Common myeloid progenitor, CD34-positive (primary cell): ENCODE data around the gene ADAMTS17.

Experiments
- CTCF ChIA-PET: fragments of 350-600 bp; sonication (Branson Sonifier 250); formaldehyde crosslinking; loops from one replicate; lab custom pipeline; 2021; ENCODE audit warnings: antibody characterized with exemption; lab: Charles Lee
- POLR2A ChIA-PET: fragments of 350-600 bp; sonication (Branson Sonifier 250); formaldehyde crosslinking; loops from one replicate; lab custom pipeline; 2021; ENCODE audit warnings: antibody characterized with exemption; lab: Charles Lee
- DNase-seq, 3 donors: peaks; one replicate each; pipeline versions ENCODE4 v3.0.0 to v3.0.0-alpha.2; 2013
- H3K27ac ChIP-seq, 2 experiments: 1 replicate in 1 of 2; 2 replicates in 1 of 2; pipeline ENCODE4 v1.7.0; 2013; ENCODE audit warnings: inconsistent platforms in 2 of 2, low read length in 2 of 2, mild to moderate bottlenecking in 2 of 2, low read depth in 1 of 2, moderate library complexity in 1 of 2; ENCODE audit not compliant: severe bottlenecking in 2 of 2, insufficient read depth in 1 of 2, poor library complexity in 1 of 2
- H3K27me3 ChIP-seq, 5 experiments: replicated peaks in 2 of 5; 1 replicate in 3 of 5; 2 replicates in 2 of 5; pipeline versions ENCODE4 v1.6.1 to v1.7.0; 2013; ENCODE audit warnings: low read length in 4 of 5, mild to moderate bottlenecking in 2 of 5, moderate library complexity in 2 of 5, inconsistent platforms in 1 of 5; ENCODE audit not compliant: insufficient read depth in 5 of 5, control insufficient read depth in 4 of 5
- H3K36me3 ChIP-seq, 4 experiments: 1 replicate in 2 of 4; 2 replicates in 2 of 4; pipeline versions ENCODE4 v1.6.1 to v1.7.0; 2013; ENCODE audit warnings: low read length in 3 of 4, control low read depth in 1 of 4, mild to moderate bottlenecking in 1 of 4; ENCODE audit not compliant: control insufficient read depth in 4 of 4, insufficient read depth in 4 of 4
- H3K4me1 ChIP-seq, 4 experiments: 1 replicate in 3 of 4; 2 replicates in 1 of 4; pipeline versions ENCODE4 v1.6.1 to v1.7.1; 2013; ENCODE audit warnings: low read length in 3 of 4, mild to moderate bottlenecking in 3 of 4, control low read depth in 1 of 4, inconsistent platforms in 1 of 4, moderate library complexity in 1 of 4; ENCODE audit not compliant: control insufficient read depth in 4 of 4, insufficient read depth in 4 of 4; ENCODE audit errors: control extremely low read depth in 1 of 4
- H3K4me3 ChIP-seq, 7 experiments: 1 replicate in 4 of 7; 2 replicates in 3 of 7; pipeline versions ENCODE4 v1.5.1 to v1.7.0; 2013; ENCODE audit warnings: mild to moderate bottlenecking in 7 of 7, low read length in 6 of 7, moderate library complexity in 6 of 7, inconsistent platforms in 2 of 7, low read depth in 2 of 7, control low read depth in 1 of 7; ENCODE audit not compliant: insufficient read depth in 4 of 7, control insufficient read depth in 1 of 7; ENCODE audit errors: extremely low read depth in 1 of 7
- H3K9me3 ChIP-seq, 5 experiments: 1 replicate in 4 of 5; 2 replicates in 1 of 5; pipeline versions ENCODE4 v1.6.1 to v1.7.1; 2013; ENCODE audit warnings: low read length in 4 of 5, mild to moderate bottlenecking in 2 of 5, inconsistent platforms in 1 of 5, low read depth in 1 of 5, moderate library complexity in 1 of 5; ENCODE audit not compliant: control insufficient read depth in 4 of 5, insufficient read depth in 2 of 5; ENCODE audit errors: control extremely low read depth in 1 of 5
- WGBS: methylation state at CpG from one replicate; pipeline ENCODE4 v1.1.5; 2013; ENCODE audit not compliant: insufficient coverage; 5-methylcytosine and 5-hydroxymethylcytosine counted together

The ADAMTS17 gene

GRCh38 chr15:100244796-100245486 is 96.8 kb downstream of the ADAMTS17 start:
- Histone ChIP-seq H3K4me3 (no peak overlapping the region), H3K27me3 (no peaks in the 10 kb centered on the region), H3K9me3 (peaks cover 0 to 4% (median 0%) of the 10 kb centered on the region in 5 experiments), H3K4me1 (no peaks in the 10 kb centered on the region), H3K27ac (no peak overlapping the region), H3K36me3 (no peaks in the 10 kb centered on the region)
- POLR2A ChIA-PET, result no interaction called here
- no peak for DNase-seq
- WGBS, result 94% methylated on average over 9 of the region's 10 CpGs
- CTCF ChIA-PET, result no interaction called here

- H3K27ac ChIP-seq, result no peak overlapping the region
- CTCF ChIA-PET, result no interaction called here
- WGBS, result 100% methylated on average over 1 of the region's 2 CpGs
- POLR2A ChIA-PET, result no interaction called here
- H3K36me3 ChIP-seq, result no peaks in the 10 kb centered on the region
- no peaks in the 10 kb centered on the region for H3K27me3 ChIP-seq
- H3K4me3 ChIP-seq, result no peak overlapping the region
- peaks cover 0 to 4% (median 0%) of the 10 kb centered on the region in 5 experiments for H3K9me3 ChIP-seq
- H3K4me1 ChIP-seq, result no peaks in the 10 kb centered on the region
- no peak for DNase-seq
Measured at GRCh38 chr15:100242989-100243388, 98.8 kb downstream of the ADAMTS17 start.

GRCh38 chr15:100241572-100242482 is 99.9 kb downstream of the ADAMTS17 start:
- H3K4me1 ChIP-seq, result no peaks in the 10 kb centered on the region
- H3K9me3 ChIP-seq, result peaks cover 0 to 4% (median 0%) of the 10 kb centered on the region in 5 experiments
- H3K27ac ChIP-seq, result no peak overlapping the region
- ChIA-PET POLR2A (no interaction called here), CTCF (no interaction called here)
- no peak overlapping the region for H3K4me3 ChIP-seq
- H3K27me3 ChIP-seq, result no peaks in the 10 kb centered on the region
- no peak for DNase-seq
- H3K36me3 ChIP-seq, result no peaks in the 10 kb centered on the region
- 90% methylated on average over 18 of the region's 20 CpGs for WGBS

GRCh38 chr15:100236981-100237720 is 104.6 kb downstream of the ADAMTS17 start:
- Histone ChIP-seq H3K4me1 (no peaks in the 10 kb centered on the region), H3K9me3 (peaks cover 0 to 2% (median 0%) of the 10 kb centered on the region in 5 experiments), H3K27ac (no peak overlapping the region), H3K27me3 (peaks cover 0 to 8% (median 0%) of the 10 kb centered on the region in 5 experiments), H3K36me3 (no peaks in the 10 kb centered on the region), H3K4me3 (no peak overlapping the region)
- ChIA-PET CTCF (no interaction called here), POLR2A (no interaction called here)
- DNase-seq, result no peak
- 83% methylated on average over 14 of the region's 15 CpGs for WGBS

GRCh38 chr15:100235030-100235617 is 106.7 kb downstream of the ADAMTS17 start:
- Histone ChIP-seq H3K27ac (no peak overlapping the region), H3K9me3 (no peaks in the 10 kb centered on the region), H3K4me3 (no peak overlapping the region), H3K4me1 (no peaks in the 10 kb centered on the region), H3K36me3 (no peaks in the 10 kb centered on the region), H3K27me3 (peaks cover 0 to 8% (median 0%) of the 10 kb centered on the region in 5 experiments)
- DNase-seq, result no peak
- 60% methylated on average over 15 of the region's 15 CpGs for WGBS
- ChIA-PET POLR2A (no interaction called here), CTCF (no interaction called here)

GRCh38 chr15:100234158-100235029 is 107.4 kb downstream of the ADAMTS17 start:
- no peaks in the 10 kb centered on the region for H3K4me1 ChIP-seq
- H3K9me3 ChIP-seq, result no peaks in the 10 kb centered on the region
- no peak overlapping the region for H3K4me3 ChIP-seq
- H3K36me3 ChIP-seq, result no peaks in the 10 kb centered on the region
- ChIA-PET CTCF (no interaction called here), POLR2A (no interaction called here)
- H3K27me3 ChIP-seq, result peaks cover 0 to 8% (median 0%) of the 10 kb centered on the region in 5 experiments
- H3K27ac ChIP-seq, result no peak overlapping the region
- WGBS, result 67% methylated on average over 20 of the region's 20 CpGs
- no peak for DNase-seq
